ENCODE results near the gene SPPL3.
A peak's percentile ranks its signal among the peaks of the same experiment; 100 is the strongest.

The SPPL3 gene

DNA sequence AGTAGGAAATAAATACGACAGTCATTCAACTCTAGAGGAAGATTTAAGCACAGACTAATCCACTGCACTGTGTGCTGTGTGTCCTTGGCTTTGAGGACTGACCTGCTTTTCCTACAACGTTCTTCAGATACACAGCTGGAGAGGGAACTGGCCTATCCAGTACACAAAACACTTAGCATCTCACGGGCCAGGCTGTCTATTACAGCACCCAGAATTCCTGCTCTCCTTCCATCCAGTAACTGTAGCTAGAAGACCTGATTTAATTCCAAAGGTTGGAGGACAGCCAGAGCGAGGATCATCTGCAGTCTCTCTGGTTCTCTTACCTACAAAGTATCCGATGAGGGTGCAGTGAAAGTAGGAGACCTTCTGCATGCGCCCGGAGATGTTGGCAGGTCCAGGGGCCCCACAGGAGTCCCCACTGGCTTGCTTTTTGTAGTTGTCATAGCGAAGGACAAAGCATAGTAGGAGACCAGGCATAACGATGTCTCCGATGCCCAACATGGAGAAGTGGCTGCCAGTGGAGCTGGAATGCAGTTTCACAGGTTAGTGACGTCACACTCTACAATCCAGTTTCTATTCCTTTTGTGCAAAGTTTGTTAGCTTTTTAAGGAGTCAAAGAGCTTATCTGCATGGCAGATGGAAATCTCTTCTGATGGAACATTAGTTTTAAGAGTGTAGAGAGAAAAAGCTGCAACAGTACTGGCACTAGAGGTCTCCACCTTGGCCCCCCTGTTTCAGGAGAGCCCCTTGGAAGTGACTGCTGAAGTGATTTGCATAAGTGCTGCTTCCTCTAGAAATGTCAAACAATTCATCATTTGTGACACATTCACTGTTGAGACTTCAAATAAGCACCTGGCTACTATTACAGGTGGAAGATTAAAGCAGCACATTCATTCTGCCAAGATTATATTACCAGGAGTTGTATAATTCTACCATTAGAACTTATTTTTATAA is 136.8 kb downstream of the SPPL3 start:
- no peak for DNase-seq

DNA sequence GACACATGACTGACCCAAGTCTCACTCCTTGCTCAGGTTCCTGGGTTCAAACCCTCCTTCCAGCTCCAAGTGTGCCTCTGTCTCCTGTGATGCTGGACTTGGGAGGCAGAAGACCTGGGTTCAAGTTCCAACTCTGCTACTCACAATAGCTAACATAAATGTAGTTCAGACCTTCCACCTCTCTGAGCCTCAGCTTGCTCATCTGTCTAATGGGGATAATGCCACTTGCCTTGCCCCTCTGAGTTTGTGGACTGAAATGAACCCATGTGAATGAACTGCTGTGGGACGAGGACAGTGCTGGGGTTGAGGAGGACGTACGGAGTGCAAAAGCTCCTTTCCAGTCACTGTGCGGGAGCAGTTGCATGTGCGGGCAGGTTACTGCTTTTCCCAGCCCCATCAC is 137.6 kb downstream of the SPPL3 start:
- DNase-seq = no peak

DNA sequence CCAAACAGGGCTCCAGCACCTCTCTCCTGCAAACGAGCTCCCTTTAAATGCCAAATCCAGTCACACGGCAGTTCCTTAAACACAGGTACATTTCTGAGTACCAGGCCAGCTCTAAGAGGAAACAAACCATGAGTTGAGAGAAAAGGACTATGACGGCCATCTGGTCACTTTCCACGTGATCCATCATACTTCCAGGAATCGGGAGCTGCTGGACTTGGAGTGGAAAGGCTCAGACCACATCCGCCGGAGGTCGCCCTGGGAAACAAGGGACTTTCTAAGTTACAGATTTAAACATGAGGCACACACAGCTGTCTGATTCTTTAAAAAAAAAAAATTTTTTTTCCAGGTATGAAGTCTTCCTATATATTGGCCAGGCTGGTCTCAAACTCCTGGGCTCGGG is 139.3 kb downstream of the SPPL3 start:
- DNase-seq = no peak

DNA sequence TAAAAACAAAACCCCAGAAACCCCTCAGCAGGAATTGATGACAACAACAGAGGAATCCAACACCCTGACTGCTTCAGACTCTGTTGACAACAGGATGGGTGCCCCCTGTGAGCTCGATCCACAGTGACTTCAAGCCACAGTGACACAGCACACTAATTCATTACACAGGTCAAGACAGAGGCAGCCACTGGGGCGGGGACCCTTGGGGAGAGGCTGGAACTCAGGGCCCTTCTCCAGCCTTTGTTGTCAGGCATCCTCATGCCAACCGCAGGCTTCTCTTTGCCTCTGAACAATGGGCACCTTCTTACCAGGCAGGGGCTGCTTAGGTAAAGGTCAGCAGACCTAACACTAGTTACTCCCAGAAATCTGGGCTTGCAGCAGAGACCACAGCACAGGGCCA is 140.9 kb downstream of the SPPL3 start:
- DNase-seq = no peak

DNA sequence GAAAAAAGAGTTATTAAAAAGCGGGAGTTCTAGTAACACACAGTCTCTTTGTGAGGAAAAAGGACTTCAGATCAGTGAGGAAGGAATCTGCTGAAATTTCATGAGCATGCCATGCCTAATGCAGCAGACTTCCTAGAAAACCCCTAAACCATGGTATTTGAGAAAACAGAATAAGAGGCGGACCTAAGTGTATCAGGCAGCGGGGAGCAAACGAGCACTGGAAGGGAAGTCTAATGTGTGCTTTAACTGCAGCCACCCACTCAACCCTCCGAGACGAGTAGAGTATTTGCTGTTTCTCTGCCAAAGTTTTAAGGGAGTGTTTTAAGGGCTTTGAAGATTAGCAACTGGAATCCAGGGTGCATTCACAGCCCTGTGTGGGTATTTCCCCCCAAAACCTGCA is 142.1 kb downstream of the SPPL3 start:
- DNase-seq = no peak

DNA sequence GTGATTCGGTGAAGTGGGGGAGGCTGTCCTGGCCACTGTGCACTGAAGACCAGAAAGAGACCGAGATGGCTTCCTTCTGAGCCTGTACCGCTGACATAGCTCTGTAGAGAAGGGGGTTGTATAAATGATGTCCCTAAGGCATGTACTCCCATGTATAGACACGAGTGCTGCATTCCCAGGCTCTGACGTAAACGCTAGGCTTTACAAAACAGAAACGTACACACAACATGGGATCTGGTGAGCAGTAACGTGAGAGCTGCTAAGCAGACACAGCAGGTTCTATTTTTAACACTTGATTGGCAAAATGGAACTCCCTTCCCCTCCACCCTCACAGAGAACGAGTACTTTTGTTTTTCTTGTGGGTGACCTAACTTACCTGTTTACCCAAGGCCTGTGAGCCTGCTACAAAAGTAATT is 142.6 kb downstream of the SPPL3 start:
- DNase-seq = no peak

DNA sequence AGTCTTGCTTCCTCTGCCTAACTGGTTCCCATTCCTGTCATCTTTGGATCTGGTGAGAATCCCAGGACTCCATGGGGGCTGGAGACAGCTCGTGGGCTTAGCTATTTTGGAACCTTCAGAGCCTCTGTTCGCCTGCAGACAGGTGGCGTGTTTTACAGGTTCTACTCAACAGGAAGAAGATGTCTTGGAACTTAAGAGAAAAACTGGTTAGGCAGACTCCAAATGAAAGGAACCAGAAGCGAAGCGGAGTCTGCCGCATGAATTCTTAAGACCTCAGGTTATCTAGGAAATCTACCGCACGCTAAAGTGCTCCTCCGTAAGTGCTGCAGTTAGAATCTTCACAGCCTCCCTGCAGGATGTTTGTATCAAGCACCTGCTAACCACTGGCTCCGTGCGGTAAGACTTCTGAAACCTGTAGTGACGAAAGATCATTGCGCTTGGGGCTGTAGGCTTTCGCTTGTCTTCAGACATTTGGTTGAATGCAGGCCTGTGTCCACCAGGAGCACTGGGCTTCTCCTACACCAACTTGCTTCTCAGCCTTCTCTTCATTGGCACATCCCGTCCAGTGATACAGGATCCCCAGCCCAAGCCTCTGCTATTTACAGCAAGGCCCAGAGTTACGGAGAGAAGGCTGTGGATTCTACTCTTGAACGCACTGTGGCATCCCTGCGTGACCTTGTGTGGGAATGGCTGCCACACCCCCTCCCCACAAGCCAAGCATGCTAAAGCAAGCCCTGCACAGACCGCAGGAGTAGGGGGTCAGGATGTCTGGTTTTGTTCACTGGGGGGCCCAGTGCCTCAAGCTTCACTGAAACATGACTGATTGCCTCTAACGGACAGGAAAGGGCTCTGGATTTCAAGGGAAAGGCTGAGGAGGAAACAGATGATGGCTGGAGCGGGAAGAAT is 143.6 kb downstream of the SPPL3 start:
- DNase-seq = no peak

DNA sequence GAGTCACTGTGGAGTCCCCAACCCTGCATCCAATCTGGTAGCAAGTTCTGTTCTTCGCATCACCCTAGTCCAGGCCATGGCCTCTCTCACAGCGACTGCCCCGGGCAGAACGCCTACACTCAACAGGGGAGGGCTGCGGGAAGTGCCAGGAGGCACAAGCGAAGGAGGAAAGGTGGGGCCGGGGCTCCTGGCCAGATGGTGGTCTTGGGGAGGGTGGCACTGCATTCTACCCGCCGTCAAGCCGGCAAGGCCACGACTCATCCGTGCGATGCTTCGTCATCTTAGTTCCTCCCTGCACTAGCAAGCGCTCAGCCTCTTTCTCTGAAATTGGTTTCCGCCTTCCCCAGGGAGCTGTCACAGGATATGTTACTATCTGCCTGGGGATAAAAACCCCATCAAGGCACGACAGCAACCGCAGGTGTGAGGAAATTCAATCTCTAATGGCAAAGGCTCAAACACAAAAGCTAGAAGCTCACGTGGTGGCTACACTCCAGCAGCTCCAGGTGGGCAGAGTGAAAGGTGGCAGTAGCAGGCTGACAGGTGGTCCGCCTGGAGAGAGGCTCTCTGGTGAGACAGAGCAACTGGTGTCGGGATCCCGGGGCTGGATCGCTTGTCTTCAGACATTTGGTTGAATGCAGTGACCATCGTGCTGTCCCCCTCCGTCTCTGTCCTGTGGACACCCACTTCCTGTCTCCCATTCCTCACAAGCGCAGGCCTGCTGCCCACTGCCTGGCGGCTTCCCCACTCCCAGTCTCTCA is 144.4 kb downstream of the SPPL3 start:
- no peak for DNase-seq

DNA sequence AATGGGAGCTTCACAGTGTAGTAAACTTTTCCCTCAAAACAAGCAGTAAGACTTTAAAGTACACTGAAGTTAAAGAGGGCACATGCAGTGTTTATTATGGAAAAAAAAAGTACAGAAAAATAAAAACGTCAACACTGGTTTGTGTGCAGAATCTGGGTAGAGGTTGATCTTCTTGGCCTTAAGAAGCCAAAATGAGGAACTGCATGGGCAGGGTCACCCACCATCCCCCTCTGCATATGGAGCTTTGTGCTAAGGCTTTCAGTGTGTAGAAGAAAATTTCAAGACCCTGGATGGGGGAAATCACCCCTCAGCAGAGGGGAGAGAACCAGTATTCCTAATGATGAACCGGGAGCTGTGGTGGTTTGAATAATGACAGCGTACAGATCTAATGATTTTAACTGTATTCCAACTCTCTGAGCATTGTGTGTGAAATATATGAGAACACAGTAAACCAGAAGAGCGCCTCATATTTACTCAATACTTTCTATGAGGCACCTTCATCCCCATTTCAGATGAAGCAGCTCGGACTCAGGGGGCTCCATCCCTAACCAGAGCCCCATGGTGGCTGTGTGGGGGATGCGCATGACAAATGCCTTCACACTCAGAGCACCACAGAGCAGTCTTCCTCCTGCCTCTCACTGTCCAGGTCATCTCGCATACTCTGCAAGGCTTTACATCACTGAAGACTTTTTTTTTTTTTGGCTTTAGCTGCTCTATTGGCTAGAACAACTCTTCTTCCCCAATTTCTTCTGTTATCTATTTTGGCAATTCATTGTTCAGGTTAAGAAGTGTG is 145.2 kb downstream of the SPPL3 start:
- peak; percentile 26 for DNase-seq

DNA sequence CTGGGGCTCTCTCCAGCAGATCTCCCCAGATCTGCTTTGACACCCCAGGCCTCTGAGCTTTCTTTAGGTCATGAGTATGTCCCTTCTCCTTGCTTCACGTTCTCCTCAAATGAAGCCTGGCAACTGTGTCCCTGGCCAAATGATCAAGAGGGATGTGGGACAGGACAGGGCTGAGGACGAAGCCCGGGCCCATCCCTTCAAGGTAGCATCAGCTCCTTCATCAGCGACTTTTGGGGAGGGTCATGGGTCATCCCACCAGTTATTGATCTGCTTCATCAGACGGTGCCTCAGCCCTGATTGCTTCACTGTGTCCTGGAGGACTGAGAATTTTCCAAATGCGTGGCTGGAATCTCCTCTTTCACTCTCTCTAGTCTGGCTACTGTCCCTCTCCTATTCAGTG is 146.2 kb downstream of the SPPL3 start:
- DNase-seq = no peak

DNA sequence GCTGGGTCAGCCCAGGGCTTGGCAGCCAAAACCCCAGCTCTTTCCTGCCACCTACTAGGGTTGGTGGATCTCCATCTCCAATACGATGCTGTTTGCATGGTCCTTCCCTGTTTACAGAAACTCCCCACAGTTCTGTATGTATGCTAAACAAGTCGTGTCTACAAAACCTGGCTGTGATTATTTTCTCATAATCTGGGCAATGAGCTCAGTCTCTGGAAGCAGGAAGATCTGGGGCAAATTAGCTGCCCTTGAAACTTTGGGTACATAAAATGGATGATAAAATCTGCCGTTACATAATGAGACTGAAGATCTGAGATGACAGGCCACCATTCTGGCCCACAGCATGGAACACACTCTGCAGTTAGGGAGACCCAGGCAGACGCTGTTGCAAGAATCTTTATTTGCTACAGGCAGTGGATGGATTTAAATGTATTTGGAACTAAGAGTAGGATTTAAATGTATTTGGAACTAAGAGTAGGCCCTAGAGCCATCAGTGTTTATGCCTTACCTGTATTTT is 146.9 kb downstream of the SPPL3 start:
- no peak for DNase-seq

DNA sequence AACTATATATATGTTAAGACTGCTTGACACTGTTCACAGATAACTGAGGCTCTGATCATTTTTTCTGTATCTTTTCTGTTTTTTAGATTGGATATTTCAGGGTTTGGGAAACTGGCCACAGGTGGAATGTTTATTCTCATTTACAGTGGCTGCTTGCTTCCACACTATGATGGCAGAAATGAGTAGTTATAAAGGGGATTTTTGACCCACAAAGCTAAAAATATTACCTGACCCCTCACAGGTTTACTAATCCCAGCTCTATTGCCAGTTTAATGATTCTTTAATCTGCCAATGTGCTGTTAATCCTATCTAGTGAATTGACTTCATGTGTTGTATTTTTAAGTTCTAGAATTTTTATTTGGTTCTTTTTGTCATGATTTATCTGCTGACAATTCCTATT is 148.9 kb downstream of the SPPL3 start:
- DNase-seq = no peak

DNA sequence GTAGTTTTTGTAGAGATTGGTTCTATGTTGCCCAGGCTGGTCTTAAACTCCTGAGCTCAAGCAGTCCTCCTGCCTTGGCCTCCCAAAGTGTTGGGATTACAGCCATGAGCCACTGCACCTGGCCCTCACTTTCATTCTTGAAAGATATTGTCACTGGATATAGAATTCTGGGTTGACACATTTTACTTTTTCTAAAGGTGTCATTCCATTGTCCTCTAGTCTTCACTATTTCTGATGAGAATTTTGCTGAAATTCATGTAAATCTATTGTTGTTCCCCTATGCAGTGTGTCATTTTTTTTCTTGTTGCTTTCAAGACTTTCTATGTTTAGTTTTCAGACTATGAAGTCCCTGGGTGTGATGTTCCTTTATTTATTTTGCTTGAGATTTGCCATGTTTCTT is 149.4 kb downstream of the SPPL3 start:
- no peak for DNase-seq

DNA sequence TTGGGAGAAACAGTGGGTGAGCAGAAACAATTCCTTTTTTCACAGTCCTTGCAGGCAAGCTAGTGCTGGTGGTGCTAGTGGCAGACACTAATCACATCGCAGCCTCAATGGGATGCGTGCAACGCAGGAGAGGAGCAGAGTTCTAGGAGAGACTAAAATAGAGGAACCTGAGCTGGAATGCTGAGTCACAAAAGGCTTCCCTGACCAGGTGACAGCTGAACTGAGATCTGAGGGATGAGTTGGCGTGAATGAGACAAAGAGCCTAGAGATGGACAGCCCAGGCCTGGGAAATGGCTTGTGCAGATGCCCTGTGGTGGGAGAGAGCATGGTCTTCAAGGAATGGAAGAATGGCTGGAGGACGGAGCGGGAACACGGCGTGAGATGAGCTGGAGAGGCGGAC is 152.8 kb downstream of the SPPL3 start:
- DNase-seq = no peak

DNA sequence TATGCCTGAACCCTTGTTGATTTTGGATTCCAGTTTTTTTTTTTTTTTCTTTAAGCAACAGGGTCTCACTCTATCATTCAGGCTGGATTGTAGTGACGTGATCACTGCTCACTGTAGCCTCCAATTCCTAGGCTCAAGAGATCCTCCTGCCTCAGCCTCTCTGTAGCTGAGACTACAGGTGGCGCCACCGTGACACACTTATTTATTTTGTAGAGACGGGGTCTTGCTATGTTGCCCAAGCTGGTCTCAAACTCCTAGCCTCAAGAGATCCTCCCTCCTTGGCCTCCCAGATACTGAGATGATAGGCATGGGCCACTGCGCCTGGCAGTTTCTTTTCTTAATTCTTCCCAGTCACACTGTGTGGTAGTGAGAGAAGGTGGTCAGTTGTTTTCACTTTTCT is 153.4 kb downstream of the SPPL3 start:
- no peak for DNase-seq

DNA sequence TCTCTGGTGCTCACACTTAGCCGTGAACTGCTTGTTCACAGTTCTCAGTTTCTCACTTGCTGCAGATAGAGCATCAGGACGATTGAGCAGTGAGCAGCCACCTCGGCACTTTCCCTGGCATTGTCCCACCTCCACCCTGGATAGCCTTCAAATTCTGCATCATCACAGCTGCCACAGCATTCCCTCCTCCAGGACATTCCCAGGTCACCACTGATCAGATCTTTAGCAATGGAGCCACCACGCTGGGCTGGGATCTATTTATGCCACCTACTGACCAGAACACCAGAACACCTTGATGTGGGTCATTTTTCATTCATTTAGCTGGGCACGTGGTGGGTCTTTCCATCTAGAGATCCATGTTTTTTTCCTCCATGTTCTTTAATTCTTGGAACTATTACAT is 154.9 kb downstream of the SPPL3 start:
- no peak for DNase-seq

DNA sequence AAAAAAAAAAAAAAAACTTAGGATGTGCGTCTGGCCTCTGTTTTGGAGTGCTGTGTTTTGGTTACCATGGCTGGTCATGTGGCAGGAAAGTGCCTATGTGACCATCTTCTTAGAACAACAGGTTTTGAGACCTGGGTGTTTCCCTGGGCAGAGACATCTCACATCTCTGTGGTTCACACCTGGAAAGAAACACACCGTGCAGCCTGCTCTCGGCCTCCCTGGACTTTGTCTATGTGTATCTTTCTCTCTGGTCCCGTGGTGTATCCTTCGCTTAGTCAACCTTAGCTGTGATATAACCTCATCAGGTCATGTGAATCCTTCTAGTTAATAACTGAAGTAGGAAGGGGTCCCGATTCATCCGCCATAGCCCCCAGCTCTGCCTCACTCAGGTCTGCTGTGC is 155.9 kb downstream of the SPPL3 start:
- no peak for DNase-seq

DNA sequence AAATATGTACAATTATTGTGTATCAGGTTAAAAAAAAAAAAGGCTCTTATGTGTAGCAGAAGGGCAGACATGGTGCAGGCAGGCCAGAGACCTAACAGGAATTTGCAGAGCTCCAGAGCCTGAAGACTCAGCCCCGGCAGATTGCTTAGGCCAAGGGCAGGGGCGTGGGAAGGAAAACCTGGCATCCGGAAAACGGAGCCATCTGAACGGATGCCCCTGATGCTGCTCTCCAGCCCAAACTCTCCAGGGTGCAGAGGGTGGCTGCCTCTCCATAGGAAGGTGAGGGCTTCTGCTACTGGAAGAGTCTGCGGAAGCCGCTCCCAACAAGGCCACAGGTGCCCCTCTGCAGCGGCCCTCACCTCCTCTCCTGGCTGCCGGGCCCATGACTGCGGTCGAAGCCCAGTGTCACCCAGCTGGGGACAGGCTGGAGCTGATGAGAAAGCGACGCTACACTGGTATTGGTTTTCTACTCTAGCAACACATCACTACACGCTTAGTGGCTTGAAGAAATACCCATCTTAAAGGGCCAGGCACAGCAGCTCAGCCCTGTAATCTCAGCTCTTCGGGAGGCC is 159.2 kb downstream of the SPPL3 start:
- DNase-seq = no peak

DNA sequence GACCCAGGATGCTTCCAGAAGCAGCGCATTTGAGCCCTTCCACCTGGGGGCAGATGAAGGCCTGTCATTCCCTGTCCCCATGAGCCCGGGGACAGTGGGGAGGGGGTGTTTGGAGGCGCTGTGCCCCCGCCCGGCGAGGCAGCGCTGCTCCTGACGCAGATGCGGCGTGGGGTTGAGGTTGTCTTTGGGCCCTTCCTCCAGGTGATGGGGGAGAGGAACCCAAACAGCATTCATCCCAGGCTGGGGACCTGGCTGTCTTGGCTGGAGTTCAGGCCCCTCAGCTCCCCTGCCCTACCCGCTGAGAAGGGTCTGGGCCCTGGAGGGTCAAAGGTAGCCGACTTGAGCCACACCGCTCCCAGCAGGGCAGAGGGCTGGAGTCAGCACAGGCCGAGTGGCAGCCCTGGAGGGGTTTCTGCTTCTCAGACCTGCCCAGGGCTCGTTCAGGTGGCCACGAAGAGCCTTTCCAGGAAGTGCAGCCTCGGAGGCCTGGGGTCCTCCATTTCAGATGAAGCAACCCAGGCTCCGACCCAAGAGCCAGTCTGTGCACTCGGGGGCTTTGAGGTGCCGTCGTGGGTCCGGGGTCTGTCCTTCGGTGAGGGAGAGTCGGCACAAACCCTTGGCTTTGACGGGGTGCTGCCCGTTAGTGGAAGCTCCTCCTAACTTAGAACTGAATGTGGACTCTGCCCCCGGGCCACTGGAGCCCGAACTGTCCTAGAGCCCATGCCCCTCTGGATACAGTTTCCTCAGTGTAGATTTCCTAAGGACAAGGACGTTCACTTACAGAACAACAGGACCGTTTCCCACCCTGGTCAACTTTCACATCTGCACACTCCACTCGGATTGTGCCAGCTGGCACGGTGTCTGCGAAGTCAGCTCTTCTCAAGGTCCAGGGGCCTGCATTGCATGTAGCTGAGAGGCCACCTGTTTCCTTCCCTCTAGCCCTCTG is 162.4 kb downstream of the SPPL3 start:
- DNase-seq = no peak

DNA sequence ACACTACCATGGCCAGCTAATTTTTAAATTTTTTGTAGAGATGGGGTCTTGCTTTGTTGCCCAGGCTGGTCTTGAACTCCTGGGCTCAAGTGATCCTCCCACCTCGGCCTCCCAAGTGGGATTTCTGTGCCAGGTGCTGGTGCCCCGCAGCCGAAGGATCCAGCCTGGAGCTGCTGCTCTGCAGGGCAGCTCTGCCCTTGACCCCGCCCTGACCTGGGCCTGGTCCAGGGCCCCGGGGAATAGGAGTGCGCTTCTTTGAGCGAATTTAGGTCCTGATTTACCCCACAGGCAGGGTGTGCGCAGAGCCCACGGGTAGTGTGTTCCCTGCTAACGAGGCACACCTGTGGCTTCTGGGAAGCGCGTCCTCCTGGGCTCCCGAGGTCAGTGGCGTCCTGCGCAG is 163.3 kb downstream of the SPPL3 start:
- DNase-seq = no peak
